ENCODE results near the gene IFITM2.
"Not testable (repeated sequence)": the region's sequence is repeated elsewhere in the genome, so short reads cannot be mapped to it uniquely, and the experiment has no call there.

IFITM2 gene

DNA sequence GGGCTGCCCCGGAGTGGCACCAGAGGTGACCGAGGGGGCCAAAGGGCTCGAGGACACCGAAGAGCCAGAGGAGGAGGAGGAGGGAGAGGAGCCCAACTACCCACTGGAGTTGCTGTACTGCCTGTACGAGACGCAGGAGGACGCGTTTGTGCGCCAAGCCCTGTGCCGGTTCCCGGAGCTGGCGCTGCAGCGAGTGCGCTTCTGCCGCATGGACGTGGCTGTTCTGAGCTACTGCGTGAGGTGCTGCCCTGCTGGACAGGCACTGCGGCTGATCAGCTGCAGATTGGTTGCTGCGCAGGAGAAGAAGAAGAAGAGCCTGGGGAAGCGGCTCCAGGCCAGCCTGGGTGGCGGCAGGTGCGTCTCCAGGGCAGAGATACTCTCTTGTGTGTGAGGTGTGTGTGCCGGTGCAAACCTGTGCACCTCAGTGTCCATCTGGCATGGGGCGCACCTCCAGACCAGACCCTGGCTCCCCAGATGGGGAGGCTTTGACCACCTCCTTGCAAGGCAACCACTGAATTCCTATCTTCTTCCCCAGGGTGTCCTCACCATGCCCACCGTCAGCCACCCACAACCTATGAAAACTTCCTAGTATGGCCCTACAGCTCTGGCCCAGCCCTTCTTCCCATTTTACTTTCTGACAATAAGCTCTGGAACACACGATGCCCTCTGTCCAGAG is 26.0 kb upstream of the IFITM2 start:
- DNase-seq (ENCODE audit: low spot score), result no peak

DNA sequence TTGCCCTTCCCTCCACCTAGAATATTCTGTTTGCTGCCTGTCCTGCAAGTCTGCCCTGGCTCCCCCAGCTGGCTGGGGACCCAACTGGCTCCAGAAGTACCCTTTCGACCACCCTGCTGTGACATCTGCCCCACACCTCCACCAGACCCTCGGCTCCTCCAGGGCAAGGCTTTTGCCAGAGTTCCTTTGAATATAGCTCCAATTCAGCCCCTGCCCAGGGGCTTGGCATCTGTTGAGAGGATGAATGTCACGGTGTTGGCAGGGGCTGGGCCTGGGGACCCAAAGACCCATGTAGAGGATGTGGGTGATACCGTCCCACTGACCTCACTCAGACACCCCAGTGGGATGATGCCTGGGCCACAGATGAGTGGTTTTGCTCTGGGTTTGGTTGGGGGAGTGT is 25.4 kb upstream of the IFITM2 start:
- DNase-seq (ENCODE audit: low spot score), result no peak

- DNase-seq (ENCODE audit: low spot score), result no peak
These were observed 24.8 kb upstream of the IFITM2 start for GRCh38 chr11:282630-283360.

GRCh38 chr11:283405-284104 is 24.1 kb upstream of the IFITM2 start:
- no peak for DNase-seq (ENCODE audit: low spot score)

- no peak for DNase-seq (ENCODE audit: low spot score)
These were observed 23.3 kb upstream of the IFITM2 start for GRCh38 chr11:284105-285020.

DNA sequence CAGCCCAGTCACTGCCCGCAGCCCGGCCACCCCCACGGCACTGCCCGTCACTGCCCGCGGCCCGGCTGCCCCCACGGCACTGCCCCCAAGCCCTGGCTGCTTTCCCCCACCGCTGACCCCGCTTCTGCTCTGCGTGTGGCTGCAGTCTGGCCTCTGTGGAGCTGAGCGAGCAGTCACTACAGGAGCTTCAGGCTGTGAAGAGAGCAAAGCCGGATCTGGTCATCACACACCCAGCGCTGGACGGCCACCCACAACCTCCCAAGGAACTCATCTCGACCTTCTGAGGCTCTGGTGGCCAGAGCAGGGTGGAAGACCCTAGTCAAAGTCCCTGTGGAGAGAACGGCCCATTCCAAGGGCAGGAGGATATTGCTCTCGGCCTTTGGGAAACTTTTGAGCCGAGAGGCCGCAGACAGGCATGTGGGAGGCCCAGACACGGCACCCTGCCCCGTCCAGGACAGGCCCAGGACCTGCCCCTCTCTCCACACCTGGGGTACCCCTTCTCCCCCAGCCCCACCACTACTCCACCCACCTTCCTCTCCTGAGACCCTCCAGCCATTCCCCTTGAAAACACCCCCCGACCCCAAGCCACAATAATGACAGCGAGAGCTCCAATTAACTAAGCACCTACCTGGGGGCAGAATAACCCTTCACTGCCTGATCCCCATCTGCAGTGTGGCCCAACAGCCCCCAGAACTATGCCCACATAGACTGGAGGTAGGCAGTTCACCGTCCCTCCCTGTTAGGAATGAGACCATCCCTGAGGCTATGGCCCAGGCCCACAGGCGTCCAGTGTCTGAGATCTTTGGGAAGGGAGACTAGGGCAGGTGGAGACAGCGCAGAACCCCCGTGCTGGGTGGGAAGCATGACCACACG is 22.4 kb upstream of the IFITM2 start:
- no peak for DNase-seq (ENCODE audit: low spot score)

DNA sequence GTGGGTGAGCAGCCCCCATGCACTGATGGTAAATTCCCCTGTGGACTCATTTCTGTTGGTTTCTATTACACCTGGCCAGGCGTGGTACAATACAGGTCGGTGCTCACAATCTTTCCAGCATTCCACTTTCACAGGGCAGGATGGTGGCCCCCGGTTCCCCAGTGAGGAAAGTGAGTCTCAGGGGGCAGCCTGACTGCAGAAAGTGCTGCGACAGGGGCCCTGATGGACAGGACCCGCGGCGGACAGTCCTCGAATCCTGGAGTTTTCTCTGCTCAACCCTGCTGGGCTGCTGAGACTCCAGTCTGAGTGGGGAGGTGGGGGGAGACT is 21.8 kb upstream of the IFITM2 start:
- DNase-seq (ENCODE audit: low spot score), result no peak

- not testable (repeated sequence) for DNase-seq (ENCODE audit: low spot score)
These were observed 20.4 kb upstream of the IFITM2 start for GRCh38 chr11:286977-287820.

DNA sequence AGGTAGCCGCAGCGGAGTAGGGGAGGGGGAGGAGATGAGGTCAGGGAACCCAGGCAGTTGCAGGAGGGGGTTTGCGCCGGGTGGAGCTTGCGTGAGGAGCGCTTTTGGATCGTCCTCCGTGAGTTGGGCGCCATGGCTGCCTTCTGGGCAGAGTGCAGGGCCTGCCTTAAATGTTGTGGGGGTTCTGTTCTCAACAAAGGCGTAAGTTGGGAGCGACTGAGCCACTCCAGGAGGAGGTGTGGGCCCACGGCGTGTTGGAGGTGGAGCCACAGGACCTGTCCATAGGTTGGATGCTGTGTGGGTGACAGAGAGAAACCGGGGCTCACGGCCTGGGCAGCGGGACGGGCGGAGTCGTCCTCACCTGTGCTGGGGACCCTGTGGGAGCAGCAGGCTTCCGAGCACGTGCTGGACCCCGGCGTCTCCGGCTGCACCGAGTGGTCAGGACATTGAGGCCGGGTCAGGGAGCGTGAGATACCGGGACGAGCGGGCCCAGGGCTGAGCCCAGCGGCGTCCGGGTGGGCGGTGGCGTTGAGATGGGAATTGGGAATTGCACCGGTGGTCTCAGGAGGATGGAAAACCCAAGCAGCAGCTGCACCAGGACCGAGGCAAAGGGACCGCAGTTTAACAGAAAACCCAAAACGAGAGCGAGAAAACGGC is 19.7 kb upstream of the IFITM2 start:
- DNase-seq (ENCODE audit: low spot score), result no peak

DNA sequence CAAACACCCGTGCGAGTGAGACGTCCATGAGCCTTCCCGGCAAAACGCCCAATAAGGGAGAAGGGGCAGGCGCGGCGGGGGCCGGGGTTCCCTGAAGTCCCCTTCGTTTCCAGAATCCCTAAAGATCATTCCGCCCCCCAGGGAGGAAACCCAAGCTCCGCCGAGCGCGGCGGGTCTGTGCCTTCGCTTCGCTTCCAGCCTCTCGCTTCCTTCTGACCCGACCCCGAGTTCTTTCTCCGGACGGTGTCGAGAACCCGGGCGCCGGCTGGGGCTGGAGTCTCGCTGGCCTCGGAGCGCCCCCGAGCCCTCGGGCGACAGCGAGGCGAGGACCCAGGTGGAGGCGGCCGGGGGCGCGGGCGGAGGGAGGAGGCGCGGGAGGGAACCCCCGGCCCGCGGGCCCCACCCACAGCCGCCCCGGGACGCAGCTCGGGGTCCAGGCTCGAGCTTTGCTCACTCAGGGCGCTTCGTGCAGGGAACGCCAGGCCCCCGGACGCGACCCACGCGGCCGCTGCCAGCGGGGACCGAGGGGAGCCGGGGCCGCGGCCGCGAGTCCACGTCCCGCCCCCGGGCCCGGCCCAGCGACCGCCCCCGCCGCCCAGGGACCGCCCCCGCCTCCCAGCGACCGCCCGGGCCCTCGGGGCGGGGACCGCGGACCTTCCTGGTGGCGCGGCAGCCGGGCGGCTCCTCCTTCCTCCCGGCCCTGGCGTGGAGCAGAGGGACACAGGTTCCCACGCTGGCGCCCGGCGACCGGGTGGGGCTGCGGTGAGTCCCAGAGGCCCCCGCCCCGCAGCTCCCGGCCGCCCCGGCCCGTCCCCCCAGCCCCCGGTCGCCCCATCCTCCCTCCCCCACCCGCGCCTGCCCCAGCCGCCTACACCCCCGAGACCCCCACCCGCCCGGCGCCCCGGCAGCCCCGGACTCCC is 18.9 kb upstream of the IFITM2 start, which contains the start of gene PGGHG:
Gene PGGHG, plus strand, starts transcription at position 649 of the 920 bp plus-strand sequence. CDS start 691 bp downstream, outside the sequence.
- peak; percentile 11 for DNase-seq (ENCODE audit: low spot score)

DNA sequence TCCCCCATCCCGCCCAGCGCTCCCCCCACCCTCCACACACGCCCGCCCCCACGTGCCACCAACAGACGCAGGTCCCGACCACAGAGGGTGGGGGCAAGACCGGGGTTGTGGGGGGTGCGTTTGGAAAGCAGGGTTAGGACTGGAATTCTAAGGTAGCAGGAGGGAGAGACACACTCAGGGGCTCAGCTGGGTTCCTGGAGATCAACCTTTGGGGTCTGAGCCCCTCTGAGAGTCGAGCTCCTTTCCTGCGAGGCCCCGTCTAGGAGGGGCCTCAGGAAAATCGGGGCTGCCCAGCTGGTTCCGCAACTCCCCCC is 18.3 kb upstream of the IFITM2 start:
- DNase-seq (ENCODE audit: low spot score), result no peak

- no peak for DNase-seq (ENCODE audit: low spot score)
These were observed 17.6 kb upstream of the IFITM2 start for GRCh38 chr11:289712-290620.

DNA sequence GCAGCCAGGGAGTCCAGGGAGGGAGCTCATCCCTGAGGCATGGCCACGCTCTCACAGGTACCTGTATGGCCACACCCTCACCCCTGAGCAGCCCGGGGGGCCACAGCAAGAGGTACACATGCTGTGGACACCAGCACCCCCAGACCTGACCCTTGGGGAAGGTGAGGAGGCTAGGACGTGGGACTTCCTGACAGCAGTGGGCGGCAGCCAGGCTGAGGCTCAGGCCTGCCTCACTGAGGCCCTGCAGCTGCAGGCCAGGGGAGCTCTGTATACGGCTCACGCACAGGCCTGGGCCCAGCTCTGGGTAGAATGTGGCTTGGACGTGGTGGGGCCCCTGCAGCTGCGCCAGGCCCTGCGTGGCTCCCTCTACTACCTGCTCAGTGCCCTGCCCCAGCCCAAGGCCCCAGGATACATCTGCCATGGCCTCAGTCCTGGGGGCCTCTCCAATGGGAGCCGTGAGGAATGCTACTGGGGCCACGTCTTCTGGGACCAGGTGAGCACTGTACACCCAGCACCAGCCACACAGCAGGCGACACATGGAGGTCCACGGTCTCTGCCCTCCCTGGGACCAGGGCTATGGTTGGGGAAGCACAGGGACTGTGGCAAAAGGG is 16.9 kb upstream of the IFITM2 start:
- no peak for DNase-seq (ENCODE audit: low spot score)

GRCh38 chr11:291281-292210 is 16.1 kb upstream of the IFITM2 start:
- no peak for DNase-seq (ENCODE audit: low spot score)

DNA sequence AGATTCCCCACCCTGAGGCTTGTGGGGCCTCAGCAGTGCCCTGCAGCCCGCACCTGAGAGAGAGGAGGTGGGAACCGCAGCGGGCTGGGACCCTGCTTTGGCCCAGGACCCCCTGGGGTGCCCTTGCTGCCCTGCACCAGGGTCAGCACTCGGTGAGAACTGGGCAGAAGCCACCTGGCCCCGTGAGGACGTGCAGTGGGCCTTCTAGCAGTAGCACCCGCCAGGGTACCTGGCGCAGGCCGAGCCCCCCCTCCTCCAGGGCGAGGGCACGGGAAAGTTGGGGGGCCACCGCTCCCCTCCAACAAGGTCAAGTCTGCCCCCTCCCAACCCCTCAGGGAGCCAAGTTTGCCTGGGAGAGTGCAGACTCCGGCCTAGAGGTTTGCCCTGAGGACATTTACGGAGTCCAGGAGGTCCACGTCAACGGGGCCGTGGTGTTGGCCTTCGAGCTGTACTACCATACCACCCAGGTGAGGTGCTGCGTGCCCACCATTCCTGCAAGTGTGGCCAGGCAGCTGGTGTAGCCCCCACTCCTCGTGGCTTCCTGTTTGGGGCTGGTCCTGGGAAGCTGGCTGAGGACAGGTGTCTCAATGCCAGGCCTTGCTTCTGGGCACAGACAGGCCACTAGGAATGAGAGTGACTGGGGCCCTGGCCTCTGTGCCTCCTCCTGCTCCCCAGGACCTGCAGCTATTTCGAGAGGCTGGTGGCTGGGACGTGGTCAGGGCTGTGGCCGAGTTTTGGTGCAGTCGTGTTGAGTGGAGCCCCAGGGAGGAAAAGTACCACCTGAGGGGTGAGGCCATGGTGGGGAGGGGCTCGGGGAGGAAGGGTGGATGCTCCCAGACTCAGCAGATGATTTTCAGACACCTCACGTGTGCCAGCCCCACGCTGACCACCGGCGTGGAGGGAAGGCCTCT is 15.2 kb upstream of the IFITM2 start:
- DNase-seq (ENCODE audit: low spot score), result no peak

Data from cerebellar cortex (tissue), 1 donor.